ENCODE results near the gene C14orf132.

DNA sequence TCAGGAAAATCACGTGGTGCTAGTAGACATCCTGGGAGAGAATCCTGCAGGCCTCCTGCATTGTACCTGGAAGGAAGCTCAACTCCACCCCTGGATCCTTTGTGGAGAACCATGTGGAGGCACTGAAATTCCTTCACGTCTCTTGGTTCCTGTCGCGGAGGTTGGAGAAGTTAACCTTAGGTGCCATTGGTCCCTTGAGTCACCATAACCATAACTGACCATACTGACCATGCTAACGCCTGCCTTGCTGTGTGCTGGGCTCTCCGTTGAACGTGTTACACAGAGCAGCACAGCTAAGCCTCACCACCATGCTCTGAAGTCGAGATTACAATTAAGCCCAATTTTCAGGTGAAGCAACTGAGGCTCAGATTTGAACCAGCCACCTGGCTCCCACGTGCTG lies 18.6 kb downstream of the C14orf132 start:
- TF ChIP-seq GATA2 (IDR thresholded peaks at IDR 0.05; ENCODE audit: low read depth, low read length): no peak
- no peak for TF ChIP-seq GATA3 (IDR thresholded peaks at IDR 0.05; ENCODE audit: low read depth, low read length)
